ENCODE measurements around the gene ANKRD30B. TPM values are rescaled to one million over a fixed set of nuclear protein-coding genes. Genes with fewer than 3 reads are reported as not detected.
"Not testable (repeated sequence)": the region's sequence is repeated elsewhere in the genome, so short reads cannot be mapped to it uniquely, and the experiment has no call there.

The ANKRD30B gene
- total RNA-seq, 1 donor from 2014 or later, result not detected

DNA sequence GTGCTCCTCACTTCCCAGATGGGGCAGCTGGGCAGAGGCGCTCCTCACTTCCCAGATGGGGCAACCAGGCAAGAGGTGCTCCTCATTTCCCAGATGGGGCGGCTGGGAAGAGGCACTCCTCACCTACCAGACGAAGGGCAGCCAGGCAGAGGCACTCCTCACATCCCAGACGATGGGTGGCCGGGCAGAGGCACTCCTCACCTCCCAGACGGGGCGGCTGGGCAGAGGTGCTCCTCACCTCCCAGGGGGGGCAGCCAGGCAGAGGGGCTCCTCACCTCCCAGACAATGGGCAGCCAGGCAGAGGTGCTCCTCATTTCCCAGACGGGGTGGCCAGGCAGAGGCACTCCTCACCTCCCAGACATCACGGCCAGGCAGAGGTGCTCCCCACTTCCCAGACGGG is 110.5 kb downstream of the ANKRD30B start:
- intact Hi-C loops (cut with micrococcal nuclease); H3K27me3 Mint-ChIP-seq: not testable (repeated sequence)

DNA sequence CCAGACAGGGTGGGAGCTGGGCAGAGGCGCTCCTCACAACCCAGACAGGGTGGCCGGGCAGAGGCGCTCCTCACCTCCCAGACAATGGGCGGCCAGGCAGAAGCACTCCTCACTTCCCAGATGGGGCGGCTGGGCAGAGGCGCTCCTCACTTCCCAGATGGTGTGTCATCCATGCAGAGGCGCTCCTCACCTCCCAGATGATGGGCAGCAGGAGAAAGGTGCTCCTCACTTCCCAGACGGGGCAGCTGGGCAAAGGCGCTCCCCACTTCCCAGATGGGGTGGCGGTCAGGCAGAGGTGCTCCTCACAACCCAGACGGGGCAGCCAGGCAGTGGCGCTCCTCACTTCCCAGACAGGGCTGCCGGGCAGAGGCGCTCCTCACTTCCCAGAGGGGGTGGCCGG is 112.0 kb downstream of the ANKRD30B start:
- H3K9me3 Mint-ChIP-seq; intact Hi-C loops (cut with micrococcal nuclease); ATAC-seq (ENCODE audit: low read depth); H3K4me3 Mint-ChIP-seq; H3K4me1 Mint-ChIP-seq; CTCF ChIA-PET; H3K27me3 Mint-ChIP-seq; H3K36me3 Mint-ChIP-seq (ENCODE audit: low read depth); POLR2A ChIA-PET; H3K27ac Mint-ChIP-seq; DNase-seq: not testable (repeated sequence)

More for the DNA sequence above, 110.5 kb downstream of the ANKRD30B start:
- H3K4me1 Mint-ChIP-seq; CTCF ChIA-PET; POLR2A ChIA-PET; H3K4me3 Mint-ChIP-seq; H3K27ac Mint-ChIP-seq; H3K9me3 Mint-ChIP-seq; ATAC-seq (ENCODE audit: low read depth); DNase-seq; H3K36me3 Mint-ChIP-seq (ENCODE audit: low read depth): not testable (repeated sequence)

DNA sequence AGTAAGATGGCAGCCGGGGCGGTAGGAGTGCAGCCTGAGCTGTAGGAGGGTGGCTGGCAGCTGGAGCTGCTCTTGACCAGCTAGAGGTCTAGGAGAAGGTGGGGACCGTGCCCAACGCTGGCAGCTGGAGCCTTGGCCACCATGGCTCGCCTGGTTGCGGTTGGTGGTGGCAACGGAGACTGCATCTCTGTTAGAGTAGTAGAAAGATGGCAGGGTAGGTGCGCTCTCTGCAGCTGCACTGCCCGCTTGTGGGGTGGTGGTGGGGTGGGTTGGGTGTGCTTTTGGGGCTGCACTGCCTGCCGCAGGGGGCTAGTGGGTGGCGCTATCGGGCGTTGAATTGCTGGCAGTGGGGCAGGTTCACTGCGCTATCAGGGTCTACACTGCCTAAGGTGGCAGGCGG is 118.5 kb downstream of the ANKRD30B start:
- H3K4me1 Mint-ChIP-seq; H3K27me3 Mint-ChIP-seq; H3K9me3 Mint-ChIP-seq; H3K27ac Mint-ChIP-seq; H3K4me3 Mint-ChIP-seq; DNase-seq; intact Hi-C loops (cut with micrococcal nuclease); ATAC-seq (ENCODE audit: low read depth); POLR2A ChIA-PET; H3K36me3 Mint-ChIP-seq (ENCODE audit: low read depth); CTCF ChIA-PET: not testable (repeated sequence)

- intact Hi-C loops (cut with micrococcal nuclease); H3K4me1 Mint-ChIP-seq; H3K27ac Mint-ChIP-seq; H3K4me3 Mint-ChIP-seq; POLR2A ChIA-PET; CTCF ChIA-PET; ATAC-seq (ENCODE audit: low read depth); H3K27me3 Mint-ChIP-seq; H3K36me3 Mint-ChIP-seq (ENCODE audit: low read depth); DNase-seq; H3K9me3 Mint-ChIP-seq: not testable (repeated sequence)
These were observed 120.0 kb downstream of the ANKRD30B start for GRCh38 chr18:14867988-14868387.

- H3K4me3 Mint-ChIP-seq, CTCF ChIA-PET: not testable (repeated sequence)
These were observed 120.9 kb downstream of the ANKRD30B start for GRCh38 chr18:14868825-14869224.

DNA sequence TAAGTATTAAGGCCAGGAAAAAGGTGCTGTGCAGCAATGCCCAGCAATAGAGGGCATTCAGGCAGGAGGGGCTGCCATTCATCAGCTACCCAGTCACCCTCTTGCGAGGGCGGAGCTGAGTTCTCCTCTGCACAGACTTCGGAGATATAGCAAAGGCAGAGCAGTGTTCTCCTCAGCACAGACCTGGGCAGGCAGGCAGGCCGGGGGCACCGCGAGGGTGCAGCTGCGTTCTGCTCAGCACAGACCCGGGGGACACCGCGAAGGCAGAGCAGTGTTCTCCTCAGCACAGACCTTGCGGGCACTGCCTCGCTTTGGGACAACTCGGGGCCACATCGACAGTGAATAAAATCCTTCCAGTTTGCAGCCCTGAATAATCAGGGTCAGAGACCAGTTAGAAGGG is 130.9 kb downstream of the ANKRD30B start:
- DNase-seq; H3K27ac Mint-ChIP-seq; H3K4me3 Mint-ChIP-seq; ATAC-seq (ENCODE audit: low read depth); H3K27me3 Mint-ChIP-seq; CTCF ChIA-PET; H3K9me3 Mint-ChIP-seq; H3K4me1 Mint-ChIP-seq; POLR2A ChIA-PET; intact Hi-C loops (cut with micrococcal nuclease); H3K36me3 Mint-ChIP-seq (ENCODE audit: low read depth): not testable (repeated sequence)

More at GRCh38 chr18:14868825-14869224, 120.9 kb downstream of the ANKRD30B start:
- H3K27me3 Mint-ChIP-seq; POLR2A ChIA-PET; H3K27ac Mint-ChIP-seq; H3K9me3 Mint-ChIP-seq; H3K36me3 Mint-ChIP-seq (ENCODE audit: low read depth); H3K4me1 Mint-ChIP-seq; ATAC-seq (ENCODE audit: low read depth); intact Hi-C loops (cut with micrococcal nuclease); DNase-seq: not testable (repeated sequence)

- Mint-ChIP-seq H3K36me3 (ENCODE audit: low read depth) (no peaks in the 10 kb centered on the region), H3K9me3 (peaks cover 2% of the 10 kb centered on the region), H3K4me3 (no peak overlapping the region), H3K4me1 (no peaks in the 10 kb centered on the region), H3K27me3 (no peaks in the 10 kb centered on the region), H3K27ac (no peak overlapping the region)
- DNase-seq (no peak), ATAC-seq (ENCODE audit: low read depth) (no peak)
- TF ChIP-seq, protein P1, sequence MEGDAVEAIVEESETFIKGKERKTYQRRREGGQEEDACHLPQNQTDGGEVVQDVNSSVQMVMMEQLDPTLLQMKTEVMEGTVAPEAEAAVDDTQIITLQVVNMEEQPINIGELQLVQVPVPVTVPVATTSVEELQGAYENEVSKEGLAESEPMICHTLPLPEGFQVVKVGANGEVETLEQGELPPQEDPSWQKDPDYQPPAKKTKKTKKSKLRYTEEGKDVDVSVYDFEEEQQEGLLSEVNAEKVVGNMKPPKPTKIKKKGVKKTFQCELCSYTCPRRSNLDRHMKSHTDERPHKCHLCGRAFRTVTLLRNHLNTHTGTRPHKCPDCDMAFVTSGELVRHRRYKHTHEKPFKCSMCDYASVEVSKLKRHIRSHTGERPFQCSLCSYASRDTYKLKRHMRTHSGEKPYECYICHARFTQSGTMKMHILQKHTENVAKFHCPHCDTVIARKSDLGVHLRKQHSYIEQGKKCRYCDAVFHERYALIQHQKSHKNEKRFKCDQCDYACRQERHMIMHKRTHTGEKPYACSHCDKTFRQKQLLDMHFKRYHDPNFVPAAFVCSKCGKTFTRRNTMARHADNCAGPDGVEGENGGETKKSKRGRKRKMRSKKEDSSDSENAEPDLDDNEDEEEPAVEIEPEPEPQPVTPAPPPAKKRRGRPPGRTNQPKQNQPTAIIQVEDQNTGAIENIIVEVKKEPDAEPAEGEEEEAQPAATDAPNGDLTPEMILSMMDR (IDR thresholded peaks at IDR 0.05), result no peak
- POLR2A ChIA-PET, result no interaction called here
- intact Hi-C loops (cut with micrococcal nuclease), result no loop called here
- CTCF ChIA-PET, result no interaction called here
These were observed 152.5 kb downstream of the ANKRD30B start for GRCh38 chr18:14900435-14900834.

Other genes starting within 250 kb of the ANKRD30B start
- not detected in 2 replicates for gene POTEC, start 204.6 kb upstream of the ANKRD30B start, total RNA-seq